T-helper 1 cell treated with Interleukin-12 subunit alpha and Interleukin-12 subunit beta and Interleukin-4 antibody, amounts not matched to agents 30 ng/mL and 1 ng/mL, for 36 hours (primary cell): ENCODE results near the gene JPH4. TPM values are rescaled to one million over a fixed set of nuclear protein-coding genes. Genes with fewer than 3 reads are reported as not detected.

Source experiments
- intact Hi-C: fragments of 100-400 bp; cut with micrococcal nuclease; formaldehyde crosslinking; loops from one replicate; pipeline ENCODE4 v1.15.1; 2024
- total RNA-seq: library from RNA; stranded (reverse); gene quantifications from 2 replicates; pipeline ENCODE4 v1.2.3, GENCODE V29; 2022

JPH4 gene
- total RNA-seq, 1 donor from 2014 or later: 0.07 TPM

- intact Hi-C loops: no loop called here
Measured at GRCh38 chr14:23564876-23565275, 13.7 kb downstream of the JPH4 start.

- intact Hi-C loops: no loop called here
Measured at GRCh38 chr14:23564181-23564812, 14.3 kb downstream of the JPH4 start.

- intact Hi-C loops: no loop called here
Measured at GRCh38 chr14:23563473-23564180, 15.0 kb downstream of the JPH4 start.

DNA sequence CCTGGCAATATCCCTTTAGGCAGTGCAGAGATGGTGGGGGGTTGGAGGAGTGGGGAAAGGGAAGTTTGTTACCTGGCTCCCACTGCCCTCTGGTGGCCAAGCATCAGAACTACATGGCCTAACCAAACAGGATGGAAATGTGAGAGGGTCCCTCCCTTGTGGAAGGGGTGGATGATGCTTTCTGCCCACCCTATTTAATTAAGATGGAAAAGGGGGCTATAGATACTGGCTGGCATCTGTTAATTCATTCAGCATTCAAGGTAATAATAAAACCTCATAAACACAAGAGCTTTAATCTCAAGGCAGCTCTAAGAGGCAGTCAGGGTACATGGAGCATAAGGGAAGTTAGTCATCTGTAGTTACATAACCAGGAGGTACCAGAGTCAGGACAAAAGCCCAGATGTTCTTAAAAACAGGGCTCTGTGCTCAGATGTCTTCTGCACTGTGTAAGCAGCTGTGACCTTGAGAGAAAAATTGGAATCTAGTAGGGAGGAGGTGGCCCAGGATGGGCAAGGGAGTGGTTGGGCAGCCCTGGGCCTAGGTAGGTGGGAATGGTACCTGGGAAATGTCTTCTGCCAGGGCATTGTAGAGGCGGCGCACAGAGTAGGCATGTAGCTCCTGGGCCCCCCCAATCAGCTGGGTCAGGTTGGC, 15.6 kb downstream of the JPH4 start:
- intact Hi-C loops: loop anchor here (1.0 kb wide), 2 partner anchors 24 to 85 kb away; no protein-coding TSS in a partner anchor

DNA sequence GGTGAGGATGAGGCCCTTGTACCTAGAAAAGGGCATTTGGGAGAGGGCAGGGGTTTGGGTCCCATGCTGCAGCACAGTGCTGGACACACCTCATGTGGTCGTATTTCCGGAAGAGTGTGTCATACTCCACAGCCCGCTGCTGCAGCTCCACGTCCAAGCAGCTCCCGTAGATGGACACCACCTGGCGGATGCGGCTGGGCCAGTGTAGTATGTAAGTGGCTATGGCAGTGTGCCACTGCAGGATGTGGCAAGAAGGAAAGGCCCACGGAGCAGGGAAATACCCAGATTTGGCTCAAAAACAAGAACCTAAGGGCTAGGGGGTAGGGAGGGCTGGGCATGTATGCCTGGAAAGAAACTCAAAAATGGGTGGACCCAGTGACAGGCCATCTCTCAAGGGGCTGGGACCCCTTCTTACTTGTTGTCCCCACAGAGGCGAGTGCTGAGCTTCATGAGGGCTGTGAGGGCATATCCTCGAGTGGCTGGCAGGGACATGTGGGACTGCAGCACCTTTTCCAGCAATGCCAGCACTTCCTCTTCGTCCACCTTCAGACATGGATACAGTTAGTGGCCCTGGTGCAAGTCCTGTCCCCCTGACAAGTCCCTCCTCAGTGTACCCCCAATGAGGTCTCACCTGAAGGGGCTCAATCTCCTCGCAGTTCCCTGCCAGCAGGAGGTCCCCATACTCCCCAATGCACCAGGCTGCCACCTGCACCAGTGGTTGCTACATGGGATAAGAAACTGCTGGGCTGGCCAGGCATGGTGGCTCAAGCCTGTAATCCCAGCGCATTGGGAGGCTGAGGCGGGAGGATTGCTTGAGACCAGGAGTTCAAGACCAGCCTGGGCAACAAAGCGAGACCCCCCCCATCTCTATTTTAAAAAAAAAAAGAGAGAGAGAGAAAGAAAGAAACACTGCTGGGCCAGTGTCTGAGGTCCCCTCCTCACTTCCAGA, 16.4 kb downstream of the JPH4 start:
- intact Hi-C loops: loop anchor here (1.0 kb wide), 2 partner anchors 23 to 84 kb away; no protein-coding TSS in a partner anchor

GRCh38 chr14:23561259-23561658, 17.3 kb downstream of the JPH4 start:
- intact Hi-C loops: no loop called here

- intact Hi-C loops: loop anchor here (1.0 to 10.0 kb wide), 4 partner anchors 232 to 975 kb away; partner anchors contain the start of genes DAD1, EMC9, PSME2 and RNF31
Measured at GRCh38 chr14:23559926-23560520, 18.6 kb downstream of the JPH4 start.

DNA sequence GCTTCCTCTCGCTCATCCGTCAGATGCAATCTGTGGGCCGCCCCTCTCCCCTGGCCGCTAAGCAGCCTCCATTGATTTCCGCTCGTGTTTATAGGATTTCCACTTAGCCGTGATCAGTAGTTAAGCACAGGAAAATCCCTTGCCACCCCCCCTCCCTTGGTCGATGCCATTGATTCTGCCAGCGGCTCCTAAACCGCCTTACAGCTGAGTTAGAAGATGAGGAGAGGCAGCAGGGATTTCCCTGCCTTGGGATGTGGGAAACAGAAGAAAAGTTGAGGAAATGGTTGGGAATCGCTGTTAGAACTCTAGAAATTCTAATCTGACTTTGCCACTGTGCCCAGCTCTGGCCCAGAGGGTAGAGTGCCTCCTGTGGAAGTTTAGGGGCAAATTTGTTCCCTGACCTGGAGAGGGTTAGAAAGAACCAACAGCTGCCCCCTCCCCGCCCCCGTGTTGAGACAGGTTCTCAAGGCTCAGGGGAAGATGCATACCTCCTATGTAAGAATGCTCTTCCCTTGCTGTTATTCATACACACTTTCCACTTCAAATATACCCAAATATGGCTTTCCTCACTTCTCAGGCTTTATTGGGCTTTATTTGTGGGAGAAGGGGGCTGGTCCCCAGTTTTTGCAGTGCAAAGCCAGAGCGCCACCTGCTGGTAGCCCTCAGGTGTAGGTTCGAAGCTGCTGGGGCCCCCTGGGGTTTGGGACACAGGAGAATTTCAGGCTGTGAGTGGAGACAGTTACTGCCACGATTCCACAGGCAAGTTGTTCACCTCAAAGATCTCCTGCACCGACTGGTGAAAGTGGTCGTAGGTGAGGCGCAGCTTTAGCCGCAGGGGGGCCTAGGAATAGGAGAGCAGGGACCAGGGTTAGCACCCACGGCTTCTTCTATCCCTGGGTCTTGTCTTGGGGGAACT, 19.3 kb downstream of the JPH4 start:
- intact Hi-C loops: loop anchor here (1.0 to 10.0 kb wide), 4 partner anchors 231 to 974 kb away; partner anchors contain the start of genes DAD1, EMC9, PSME2 and RNF31

GRCh38 chr14:23558346-23559009, 20.1 kb downstream of the JPH4 start:
- intact Hi-C loops: loop anchor here (1.0 to 10.0 kb wide), 4 partner anchors 230 to 974 kb away; partner anchors contain the start of genes DAD1, EMC9, PSME2 and RNF31

GRCh38 chr14:23557946-23558345, 20.6 kb downstream of the JPH4 start:
- intact Hi-C loops: loop anchor here (2.0 to 10.0 kb wide), 4 partner anchors 19 to 973 kb away; partner anchors contain the start of genes DAD1, EMC9, PSME2 and RNF31

DNA sequence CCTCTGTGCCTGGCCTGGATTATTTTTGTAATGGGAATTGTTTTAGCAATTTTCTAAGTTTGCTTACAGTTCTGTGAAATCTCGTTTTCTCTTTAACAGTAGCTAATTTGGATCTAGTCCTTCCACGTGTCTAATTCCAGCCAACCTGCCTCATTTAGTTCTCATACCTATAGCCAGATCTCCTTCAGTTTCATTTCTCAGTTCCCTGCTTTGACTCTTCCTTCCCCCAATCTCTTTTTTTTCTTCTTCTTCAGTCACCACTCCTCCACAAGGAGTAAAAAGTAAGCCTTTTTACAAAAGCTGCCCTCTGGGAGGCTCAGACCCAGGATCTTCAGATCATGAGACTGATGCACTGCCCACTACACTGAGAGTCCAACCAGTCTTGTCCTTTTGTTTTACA, 21.1 kb downstream of the JPH4 start:
- intact Hi-C loops: loop anchor here (2.0 to 10.0 kb wide), 4 partner anchors 19 to 973 kb away; partner anchors contain the start of genes DAD1, EMC9, PSME2 and RNF31

DNA sequence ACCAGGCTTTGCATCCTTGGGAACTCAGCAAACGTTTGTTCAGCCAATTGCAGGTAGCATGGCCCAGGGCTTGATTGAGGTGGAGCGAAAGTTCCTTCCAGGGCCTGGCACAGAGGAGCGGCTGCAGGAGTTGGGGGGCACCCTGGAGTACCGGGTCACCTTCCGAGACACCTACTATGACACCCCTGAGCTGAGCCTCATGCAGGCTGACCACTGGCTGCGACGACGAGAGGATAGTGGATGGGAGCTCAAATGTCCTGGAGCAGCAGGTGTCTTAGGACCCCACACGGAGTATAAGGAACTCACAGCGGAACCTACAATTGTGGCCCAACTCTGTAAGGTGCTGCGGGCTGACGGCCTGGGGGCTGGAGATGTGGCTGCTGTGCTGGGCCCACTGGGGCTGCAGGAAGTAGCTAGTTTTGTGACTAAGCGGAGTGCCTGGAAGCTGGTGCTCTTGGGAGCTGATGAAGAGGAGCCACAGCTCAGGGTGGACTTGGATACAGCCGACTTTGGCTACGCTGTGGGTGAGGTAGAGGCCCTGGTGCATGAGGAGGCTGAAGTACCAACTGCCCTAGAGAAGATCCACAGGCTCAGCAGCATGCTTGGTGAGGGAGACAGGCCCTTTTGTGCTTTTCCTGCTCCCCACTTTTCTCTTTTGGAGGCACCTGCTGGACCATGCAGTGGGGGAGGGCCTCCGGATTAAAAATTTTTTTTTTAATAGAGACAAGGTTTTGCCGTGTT, 21.7 kb downstream of the JPH4 start:
- intact Hi-C loops: loop anchor here (1.0 to 10.0 kb wide), 7 partner anchors 10 to 972 kb away; partner anchors contain the start of genes AP1G2, DAD1, EMC9 and PABPN1

- intact Hi-C loops: loop anchor here (1.0 to 10.0 kb wide), 10 partner anchors 11 to 971 kb away; partner anchors contain the start of genes AP1G2, DAD1, DCAF11 and EMC9
Measured at GRCh38 chr14:23555882-23556699, 22.5 kb downstream of the JPH4 start, which contains the start of gene THTPA. Gene THTPA, plus strand, starts transcription at chr14:23556271. Its CDS starts 487 bp downstream, at chr14:23556758.

DNA sequence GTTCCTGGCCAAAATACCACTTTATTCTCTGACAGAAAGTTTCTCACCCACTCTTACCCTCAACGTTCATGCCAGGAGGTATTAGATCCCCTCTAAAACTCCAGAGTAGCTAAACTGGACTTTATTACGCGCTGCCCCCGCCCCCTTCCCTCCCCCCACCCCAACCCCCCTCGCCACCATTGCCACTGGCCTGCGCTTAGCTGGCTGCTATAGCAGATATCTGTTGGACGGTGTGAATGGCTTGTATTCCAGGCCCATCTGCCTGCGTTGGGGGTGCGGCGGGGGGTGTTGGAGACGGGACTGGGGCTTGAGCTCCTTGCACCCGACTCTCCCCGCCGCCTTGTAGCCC, 23.1 kb downstream of the JPH4 start:
- intact Hi-C loops: loop anchor here (1.0 to 10.0 kb wide), 6 partner anchors 86 to 971 kb away; partner anchors contain the start of genes DAD1, DCAF11, EMC9 and NGDN

DNA sequence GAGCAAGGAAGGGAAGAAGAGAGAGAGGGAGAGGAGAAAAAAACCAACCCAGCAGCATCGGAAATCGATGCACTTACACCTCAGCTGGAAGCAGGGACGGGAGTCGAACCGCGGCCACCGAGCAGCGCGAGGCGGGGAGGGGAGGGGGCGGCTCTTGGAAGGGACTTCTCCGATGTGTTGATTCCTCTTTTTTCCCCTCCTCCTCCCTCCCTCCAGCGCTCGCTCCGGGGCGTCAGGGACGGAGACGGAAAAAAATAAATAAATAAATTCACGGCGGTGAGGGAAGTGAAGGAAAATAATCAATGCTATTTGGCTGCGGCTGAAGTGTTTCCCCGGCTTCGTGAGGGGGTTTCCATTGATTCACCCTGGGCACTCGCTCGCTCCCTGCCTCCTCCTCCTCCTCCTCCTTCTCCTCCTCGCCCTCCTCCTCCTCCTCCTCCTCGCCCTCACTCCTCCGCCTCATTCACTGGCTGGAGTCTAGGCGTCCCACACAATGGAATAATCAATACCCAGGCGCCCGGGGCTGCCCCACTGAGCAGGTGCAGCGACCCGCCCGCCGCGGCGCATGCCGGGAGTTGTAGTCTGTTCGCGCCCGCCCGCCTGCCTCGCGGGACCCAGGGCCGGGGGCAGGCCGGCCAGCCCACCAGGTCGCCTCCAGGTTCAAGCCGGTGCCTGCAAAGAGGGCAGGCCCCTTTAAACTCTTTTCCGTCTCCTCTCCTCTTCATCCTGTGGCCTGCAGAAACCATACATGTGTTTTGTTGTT, 27.1 kb downstream of the JPH4 start, which contains the start of gene ZFHX2:
TSS of gene ZFHX2 (minus strand) at position 500 of the 763 bp plus-strand sequence. CDS start 16,440 bp downstream, outside the sequence.
- intact Hi-C loops: loop anchor here (1.0 to 10.0 kb wide), 8 partner anchors 16 to 967 kb away; partner anchors contain the start of genes ACIN1, AP1G2, C14orf119 and DAD1
